K562 (cell line): ENCODE measurements around the gene COL6A2.

ENCODE experiments used
- ATF7 ChIP-seq: fragments of 450-650 bp; IDR thresholded peaks from 2 replicates; pipeline ENCODE4 v1.7.1; 2014; ENCODE audit warnings: mild to moderate bottlenecking, moderate library complexity
- NR2C1 ChIP-seq, 2 experiments: fragments of 450-650 bp; IDR thresholded peaks; 2 replicates each; pipeline ENCODE4 v1.6.1; 2017; ENCODE audit warnings: mild to moderate bottlenecking in 2 of 2, antibody characterized with exemption in 1 of 2, inconsistent platforms in 1 of 2, missing compliant biosample characterization in 1 of 2, missing genetic modification characterization in 1 of 2
- POLR2AphosphoS5 ChIP-seq: IDR thresholded peaks from 2 replicates; pipeline ENCODE4 v1.6.1; 2011; ENCODE audit warnings: mild to moderate bottlenecking, low read depth, low read length, moderate library complexity; ENCODE audit not compliant: control insufficient read depth, insufficient read depth
- TAF1 ChIP-seq: IDR thresholded peaks from 2 replicates; pipeline ENCODE4 v1.6.1; 2011; ENCODE audit warnings: mild to moderate bottlenecking, low read length, moderate library complexity; ENCODE audit not compliant: insufficient read depth, control insufficient read depth, severe bottlenecking; ENCODE audit errors: extremely low read depth
- TF ChIP-seq, protein P1 (sequence below): sonication (generic); formaldehyde crosslinking; IDR thresholded peaks from 2 replicates; pipeline ENCODE4 v1.9.0; 2022; ENCODE audit warnings: mild to moderate bottlenecking, missing genetic modification reagents
- TF ChIP-seq, protein P2 (sequence below): sonication (generic); formaldehyde crosslinking; IDR thresholded peaks from 2 replicates; pipeline ENCODE4 v1.8.1; 2023; ENCODE audit warnings: mild to moderate bottlenecking, missing genetic modification reagents
- TF ChIP-seq, protein P3 (sequence below), 3 experiments: IDR thresholded peaks in 2 of 3; conservative IDR thresholded peaks in 1 of 3; 2 replicates each; pipeline ENCODE4 v1.5.1; 2011 to 2012; ENCODE audit warnings: low read length in 3 of 3, mild to moderate bottlenecking in 3 of 3, control low read depth in 2 of 3, improper control_type of control experiment in 1 of 3, inconsistent platforms in 1 of 3, low read depth in 1 of 3, mixed read lengths in 1 of 3, moderate library complexity in 1 of 3; ENCODE audit not compliant: insufficient read depth in 2 of 3
- TF ChIP-seq, protein P4 (sequence below): sonication (generic); formaldehyde crosslinking; IDR thresholded peaks from 2 replicates; pipeline ENCODE4 v1.8.1; 2023; ENCODE audit warnings: missing genetic modification reagents, mild to moderate bottlenecking, borderline replicate concordance

DNA sequence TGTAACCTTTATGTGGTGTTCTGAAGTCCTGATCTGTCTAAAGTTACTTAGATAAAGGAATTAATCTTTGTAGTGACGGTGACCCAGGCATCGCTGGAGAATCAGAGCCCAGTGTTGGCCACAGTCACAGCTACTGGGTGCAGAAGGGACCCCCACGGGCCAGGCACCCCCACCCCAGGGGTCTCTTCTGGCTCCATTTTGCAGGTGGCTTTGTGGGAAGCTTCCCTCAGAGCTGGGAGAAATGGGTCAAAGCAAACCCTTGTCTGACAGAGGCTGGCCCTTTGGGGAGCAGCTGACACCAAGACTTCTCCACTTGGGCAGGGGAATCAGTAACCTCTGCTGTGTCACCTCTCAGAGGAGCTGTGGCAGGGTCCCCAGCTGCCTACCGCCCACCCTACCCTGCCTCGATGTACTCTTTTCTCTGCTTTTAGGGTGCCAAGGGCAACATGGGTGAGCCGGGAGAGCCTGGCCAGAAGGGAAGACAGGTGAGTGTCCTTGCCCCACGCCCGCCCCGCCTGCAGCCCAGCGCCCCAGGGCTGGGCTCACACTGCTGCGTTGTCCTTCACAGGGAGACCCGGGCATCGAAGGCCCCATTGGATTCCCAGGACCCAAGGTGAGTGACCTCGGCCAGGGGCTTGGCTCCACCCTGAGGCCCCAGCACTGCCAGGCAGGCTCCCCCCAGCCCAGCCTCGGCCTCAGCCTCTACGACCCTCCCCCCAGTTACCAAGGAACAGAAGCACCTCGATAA, 17.7 kb downstream of the COL6A2 start:
- TF ChIP-seq POLR2AphosphoS5, result no peak
- TF ChIP-seq, protein P1, sequence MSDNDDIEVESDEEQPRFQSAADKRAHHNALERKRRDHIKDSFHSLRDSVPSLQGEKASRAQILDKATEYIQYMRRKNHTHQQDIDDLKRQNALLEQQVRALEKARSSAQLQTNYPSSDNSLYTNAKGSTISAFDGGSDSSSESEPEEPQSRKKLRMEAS, result no peak
- TF ChIP-seq, protein P2, sequence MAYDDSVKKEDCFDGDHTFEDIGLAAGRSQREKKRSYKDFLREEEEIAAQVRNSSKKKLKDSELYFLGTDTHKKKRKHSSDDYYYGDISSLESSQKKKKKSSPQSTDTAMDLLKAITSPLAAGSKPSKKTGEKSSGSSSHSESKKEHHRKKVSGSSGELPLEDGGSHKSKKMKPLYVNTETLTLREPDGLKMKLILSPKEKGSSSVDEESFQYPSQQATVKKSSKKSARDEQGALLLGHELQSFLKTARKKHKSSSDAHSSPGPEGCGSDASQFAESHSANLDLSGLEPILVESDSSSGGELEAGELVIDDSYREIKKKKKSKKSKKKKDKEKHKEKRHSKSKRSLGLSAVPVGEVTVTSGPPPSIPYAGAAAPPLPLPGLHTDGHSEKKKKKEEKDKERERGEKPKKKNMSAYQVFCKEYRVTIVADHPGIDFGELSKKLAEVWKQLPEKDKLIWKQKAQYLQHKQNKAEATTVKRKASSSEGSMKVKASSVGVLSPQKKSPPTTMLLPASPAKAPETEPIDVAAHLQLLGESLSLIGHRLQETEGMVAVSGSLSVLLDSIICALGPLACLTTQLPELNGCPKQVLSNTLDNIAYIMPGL (CRISPR knock-in tag), result no peak
- TF ChIP-seq, protein P3, sequence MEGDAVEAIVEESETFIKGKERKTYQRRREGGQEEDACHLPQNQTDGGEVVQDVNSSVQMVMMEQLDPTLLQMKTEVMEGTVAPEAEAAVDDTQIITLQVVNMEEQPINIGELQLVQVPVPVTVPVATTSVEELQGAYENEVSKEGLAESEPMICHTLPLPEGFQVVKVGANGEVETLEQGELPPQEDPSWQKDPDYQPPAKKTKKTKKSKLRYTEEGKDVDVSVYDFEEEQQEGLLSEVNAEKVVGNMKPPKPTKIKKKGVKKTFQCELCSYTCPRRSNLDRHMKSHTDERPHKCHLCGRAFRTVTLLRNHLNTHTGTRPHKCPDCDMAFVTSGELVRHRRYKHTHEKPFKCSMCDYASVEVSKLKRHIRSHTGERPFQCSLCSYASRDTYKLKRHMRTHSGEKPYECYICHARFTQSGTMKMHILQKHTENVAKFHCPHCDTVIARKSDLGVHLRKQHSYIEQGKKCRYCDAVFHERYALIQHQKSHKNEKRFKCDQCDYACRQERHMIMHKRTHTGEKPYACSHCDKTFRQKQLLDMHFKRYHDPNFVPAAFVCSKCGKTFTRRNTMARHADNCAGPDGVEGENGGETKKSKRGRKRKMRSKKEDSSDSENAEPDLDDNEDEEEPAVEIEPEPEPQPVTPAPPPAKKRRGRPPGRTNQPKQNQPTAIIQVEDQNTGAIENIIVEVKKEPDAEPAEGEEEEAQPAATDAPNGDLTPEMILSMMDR (IDR thresholded peaks at IDR 0.05 in 2 of 3, conservative IDR thresholded peaks at IDR 0.05 in 1 of 3; ENCODE audit: insufficient read depth in 2 of 3, low read depth in 1 of 3, low read length in 3 of 3), result no peak
- no peak for TF ChIP-seq ATF7
- no peak for TF ChIP-seq NR2C1 (IDR thresholded peaks at IDR 0.05)
- TF ChIP-seq NR2C1 (tag; IDR thresholded peaks at IDR 0.05), result no peak
- TF ChIP-seq, protein P4, sequence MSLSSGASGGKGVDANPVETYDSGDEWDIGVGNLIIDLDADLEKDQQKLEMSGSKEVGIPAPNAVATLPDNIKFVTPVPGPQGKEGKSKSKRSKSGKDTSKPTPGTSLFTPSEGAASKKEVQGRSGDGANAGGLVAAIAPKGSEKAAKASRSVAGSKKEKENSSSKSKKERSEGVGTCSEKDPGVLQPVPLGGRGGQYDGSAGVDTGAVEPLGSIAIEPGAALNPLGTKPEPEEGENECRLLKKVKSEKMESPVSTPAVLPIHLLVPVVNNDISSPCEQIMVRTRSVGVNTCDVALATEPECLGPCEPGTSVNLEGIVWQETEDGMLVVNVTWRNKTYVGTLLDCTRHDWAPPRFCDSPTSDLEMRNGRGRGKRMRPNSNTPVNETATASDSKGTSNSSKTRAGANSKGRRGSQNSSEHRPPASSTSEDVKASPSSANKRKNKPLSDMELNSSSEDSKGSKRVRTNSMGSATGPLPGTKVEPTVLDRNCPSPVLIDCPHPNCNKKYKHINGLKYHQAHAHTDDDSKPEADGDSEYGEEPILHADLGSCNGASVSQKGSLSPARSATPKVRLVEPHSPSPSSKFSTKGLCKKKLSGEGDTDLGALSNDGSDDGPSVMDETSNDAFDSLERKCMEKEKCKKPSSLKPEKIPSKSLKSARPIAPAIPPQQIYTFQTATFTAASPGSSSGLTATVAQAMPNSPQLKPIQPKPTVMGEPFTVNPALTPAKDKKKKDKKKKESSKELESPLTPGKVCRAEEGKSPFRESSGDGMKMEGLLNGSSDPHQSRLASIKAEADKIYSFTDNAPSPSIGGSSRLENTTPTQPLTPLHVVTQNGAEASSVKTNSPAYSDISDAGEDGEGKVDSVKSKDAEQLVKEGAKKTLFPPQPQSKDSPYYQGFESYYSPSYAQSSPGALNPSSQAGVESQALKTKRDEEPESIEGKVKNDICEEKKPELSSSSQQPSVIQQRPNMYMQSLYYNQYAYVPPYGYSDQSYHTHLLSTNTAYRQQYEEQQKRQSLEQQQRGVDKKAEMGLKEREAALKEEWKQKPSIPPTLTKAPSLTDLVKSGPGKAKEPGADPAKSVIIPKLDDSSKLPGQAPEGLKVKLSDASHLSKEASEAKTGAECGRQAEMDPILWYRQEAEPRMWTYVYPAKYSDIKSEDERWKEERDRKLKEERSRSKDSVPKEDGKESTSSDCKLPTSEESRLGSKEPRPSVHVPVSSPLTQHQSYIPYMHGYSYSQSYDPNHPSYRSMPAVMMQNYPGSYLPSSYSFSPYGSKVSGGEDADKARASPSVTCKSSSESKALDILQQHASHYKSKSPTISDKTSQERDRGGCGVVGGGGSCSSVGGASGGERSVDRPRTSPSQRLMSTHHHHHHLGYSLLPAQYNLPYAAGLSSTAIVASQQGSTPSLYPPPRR, result no peak
- TF ChIP-seq TAF1, result no peak
